Umbilical cord (tissue), 2 donors: ENCODE results near the gene FEV. TPM values are rescaled to one million over a fixed set of nuclear protein-coding genes. Genes with fewer than 3 reads are reported as not detected.

Source experiments
- DNase-seq: peaks from one replicate; pipeline ENCODE4 v3.0.0-alpha.2; 2015; ENCODE audit warnings: low spot score
- total RNA-seq: library from RNA; depleted of rRNA; stranded (reverse); fragments of >200 nt; gene quantifications from one replicate; pipeline ENCODE4 v1.2.3, GENCODE V29; 2014; ENCODE audit warnings: low replicate concordance; ENCODE audit not compliant: insufficient read depth

The FEV gene
- total RNA-seq, 1 donor from 2014 or later: not detected

GRCh38 chr2:218979846-218980734 is 4.9 kb downstream of the FEV start:
- DNase-seq: peak; percentile 75

GRCh38 chr2:218975060-218975777 is 9.8 kb downstream of the FEV start:
- DNase-seq: no peak

- DNase-seq: no peak
Observed at GRCh38 chr2:218970894-218971293, 14.1 kb downstream of the FEV start.

GRCh38 chr2:218964041-218964771 is 20.8 kb downstream of the FEV start:
- no peak for DNase-seq

GRCh38 chr2:218963601-218964000 is 21.4 kb downstream of the FEV start:
- DNase-seq: no peak

- peak; percentile 52 for DNase-seq
Observed at GRCh38 chr2:218962859-218963492, 22.0 kb downstream of the FEV start.

- no peak for DNase-seq
Observed at GRCh38 chr2:218961651-218962570, 23.1 kb downstream of the FEV start.

GRCh38 chr2:218961229-218961628 is 23.8 kb downstream of the FEV start:
- DNase-seq: no peak

- no peak for DNase-seq
Observed at GRCh38 chr2:218960309-218961165, 24.4 kb downstream of the FEV start.

GRCh38 chr2:218959761-218960308 is 25.1 kb downstream of the FEV start:
- DNase-seq: no peak

- DNase-seq: peak; percentile 91
Observed at GRCh38 chr2:218959141-218959731, 25.7 kb downstream of the FEV start, which contains the start of gene CDK5R2. CDK5R2 (plus strand) TSS chr2:218959666; CDS start chr2:218959821, 155 bp downstream.

GRCh38 chr2:218958276-218958675 is 26.7 kb downstream of the FEV start:
- DNase-seq: no peak

GRCh38 chr2:218957671-218958070 is 27.3 kb downstream of the FEV start:
- DNase-seq: no peak

- no peak for DNase-seq
Observed at GRCh38 chr2:218956039-218956438, 28.9 kb downstream of the FEV start.

- DNase-seq: no peak
Observed at GRCh38 chr2:218954541-218955300, 30.3 kb downstream of the FEV start.

GRCh38 chr2:218953366-218953954 is 31.5 kb downstream of the FEV start:
- DNase-seq: no peak

GRCh38 chr2:218952160-218952559 is 32.8 kb downstream of the FEV start:
- DNase-seq: no peak

- DNase-seq: no peak
Observed at GRCh38 chr2:218946621-218947020, 38.4 kb downstream of the FEV start.
